Right lobe of liver (tissue), 6 donors: ENCODE measurements around the gene KRT36. TPM values are rescaled to one million over a fixed set of nuclear protein-coding genes. Genes with fewer than 3 reads are reported as not detected.

Experiments used
- ATAC-seq, 4 donors: fragments of 200-7000 bp; cut with Tn5 transposase; one replicate each; pipeline ENCODE4 v1.9.1; 2020; ENCODE audit warnings: mild to moderate bottlenecking in 4 of 4, moderate library complexity in 4 of 4
- DNase-seq, 3 donors: peaks; one replicate each; pipeline ENCODE4 v3.0.0-alpha.2; 2020
- H3K27ac ChIP-seq, 3 donors: fragments of 200-600 bp; one replicate each; pipeline ENCODE4 v1.8.0; 2022
- H3K27me3 ChIP-seq, 2 donors: fragments of 200-600 bp; one replicate each; pipeline ENCODE4 v1.8.0; 2022
- H3K36me3 ChIP-seq, 4 donors: fragments of 200-600 bp; sonication (generic) in 1 of 4; one replicate each; pipeline versions ENCODE4 v1.5.1 to v1.8.0; 2017 to 2022; ENCODE audit warnings: control low read depth in 1 of 4
- H3K4me1 ChIP-seq, 4 donors: fragments of 200-600 bp; sonication (generic) in 1 of 4; one replicate each; pipeline versions ENCODE4 v1.5.1 to v1.8.0; 2017 to 2022; ENCODE audit warnings: control low read depth in 1 of 4
- H3K4me3 ChIP-seq, 3 donors: fragments of 200-600 bp; one replicate each; pipeline ENCODE4 v1.8.0; 2022
- H3K9me3 ChIP-seq, 4 donors: fragments of 200-600 bp; sonication (generic) in 1 of 4; one replicate each; pipeline versions ENCODE4 v1.5.1 to v1.8.0; 2017 to 2022; ENCODE audit warnings: control low read depth in 1 of 4
- CTCF ChIP-seq, 4 donors: fragments of 200-600 bp in 3 of 4; fragments of 450-650 bp in 1 of 4; IDR thresholded peaks; one replicate each; pipeline versions ENCODE4 v1.5.1 to v1.8.0; 2016 to 2022; ENCODE audit warnings: antibody characterized with exemption in 4 of 4, mild to moderate bottlenecking in 2 of 4
- POLR2A ChIP-seq: fragments of 450-650 bp; IDR thresholded peaks from one replicate; pipeline ENCODE4 v1.6.1; 2017; ENCODE audit warnings: antibody characterized with exemption, mild to moderate bottlenecking
- WGBS: methylation state at CpG from one replicate; pipeline ENCODE4 v1.1.6; 2018; ENCODE audit warnings: low coverage, low lambda C conversion rate; ENCODE audit not compliant: insufficient coverage; ENCODE audit errors: missing lambda C conversion rate; 5-methylcytosine and 5-hydroxymethylcytosine counted together
- intact Hi-C, 2 donors: fragments of 100-400 bp; cut with DNase I; formaldehyde crosslinking; loops; one replicate each; pipeline versions ENCODE4 v1.11.2 to v1.14.1; 2022
- total RNA-seq, 6 experiments: library from RNA; depleted of rRNA in 2 of 6; stranded (reverse); fragments of >200 nt in 2 of 6; fragmentation: NEBNext Ultra II Directional in 3 of 6; extraction: Animal tissue kit (Norgen Biotek cat#: 25700) in 3 of 6; gene quantifications; one replicate each; pipeline versions ENCODE4 v1.1.0 to v1.2.4, GENCODE V29; 2016 to 2023
- donor health status: DM: no; HTN: yes; CAD: no.
- donor health status: DM: no; HTN: no; CAD: no.
- donor health status: DM: no; HTN: no; CAD: no.
- donor health status: DM: no; HTN: yes; CAD: no.
- donor health status: DM: no; HTN: yes; CAD: no.

The KRT36 gene
- total RNA-seq, 6 experiments from 2014 or later: not detected

DNA sequence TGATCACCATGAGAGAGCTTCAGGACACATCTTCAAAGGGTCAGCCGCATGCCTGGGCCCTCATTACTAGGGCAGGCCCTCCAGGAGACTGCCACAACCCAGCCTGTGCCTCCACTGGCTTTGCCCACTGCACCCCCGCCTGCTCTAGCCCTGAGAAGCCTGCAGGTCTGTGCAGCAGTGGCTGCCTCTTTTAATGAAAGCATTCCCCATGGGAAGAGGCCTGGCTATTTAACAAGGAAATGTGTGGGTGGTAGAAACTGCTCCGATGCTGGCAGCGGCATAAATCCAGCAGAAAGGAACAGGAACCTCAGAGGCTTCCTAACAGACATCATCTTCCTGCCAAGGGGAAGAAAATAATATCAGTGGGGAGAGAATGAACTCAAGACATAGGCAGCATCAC, 22.1 kb downstream of the KRT36 start:
- no peak overlapping the region for H3K4me3 ChIP-seq
- ATAC-seq (no peak), DNase-seq (no peak)
- no peak overlapping the region for H3K27ac ChIP-seq
- H3K9me3 ChIP-seq: no peaks in the 10 kb centered on the region
- no peaks in the 10 kb centered on the region for H3K4me1 ChIP-seq
- no peaks in the 10 kb centered on the region for H3K36me3 ChIP-seq
- no peaks in the 10 kb centered on the region for H3K27me3 ChIP-seq
- TF ChIP-seq POLR2A (no peak), CTCF (IDR thresholded peaks at IDR 0.05) (no peak)
- intact Hi-C loops: no loop called here
- 50% methylated on average over 3 of the region's 4 CpGs for WGBS

- no peaks in the 10 kb centered on the region for H3K27me3 ChIP-seq
- DNase-seq (no peak), ATAC-seq (no peak)
- H3K4me3 ChIP-seq: no peak within 1 kb of the TSS
- no peaks in the 10 kb centered on the region for H3K4me1 ChIP-seq
- intact Hi-C loops: no loop called here
- H3K27ac ChIP-seq: no peak within 1 kb of the TSS
- no peaks in the 10 kb centered on the region for H3K36me3 ChIP-seq
- TF ChIP-seq CTCF (IDR thresholded peaks at IDR 0.05) (no peak), POLR2A (no peak)
- no peaks in the 10 kb centered on the region for H3K9me3 ChIP-seq
- WGBS: no CpG with 5 or more reads among the region's 14 CpGs
Observed at GRCh38 chr17:41466988-41467387, 22.7 kb downstream of the KRT36 start, which contains the start of gene KRT32. TSS of gene KRT32 (minus strand) at chr17:41467386. CDS start at chr17:41467325, 61 bp downstream.

DNA sequence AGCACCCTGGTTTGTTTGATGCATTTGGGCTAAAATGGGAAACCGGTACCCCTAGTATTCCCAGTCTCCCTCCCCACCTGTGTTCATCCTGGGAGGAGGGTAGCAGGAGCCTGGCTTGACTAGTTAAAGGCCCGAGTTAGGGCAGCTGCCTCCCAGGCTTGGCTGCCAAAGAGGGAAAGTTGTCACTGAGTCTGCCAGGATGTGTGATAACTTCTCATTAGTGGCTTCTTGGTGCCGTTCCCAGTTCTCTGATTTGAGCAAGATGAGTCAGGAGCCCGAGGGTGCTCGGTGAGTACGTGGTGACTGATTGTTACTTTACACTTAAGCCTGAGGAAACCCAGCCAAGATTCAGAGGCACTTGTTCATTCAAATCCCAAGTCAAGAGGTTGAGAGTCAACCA, 25.0 kb downstream of the KRT36 start:
- WGBS: 31% methylated on average over 4 of the region's 6 CpGs
- Histone ChIP-seq H3K4me3 (no peak overlapping the region), H3K27ac (no peak overlapping the region), H3K36me3 (no peaks in the 10 kb centered on the region), H3K27me3 (no peaks in the 10 kb centered on the region), H3K9me3 (no peaks in the 10 kb centered on the region), H3K4me1 (no peaks in the 10 kb centered on the region)
- TF ChIP-seq POLR2A (no peak), CTCF (IDR thresholded peaks at IDR 0.05) (no peak)
- ATAC-seq: peak in 1 of 4 donors; percentile 16
- no peak for DNase-seq
- intact Hi-C loops: no loop called here

- TF ChIP-seq CTCF (IDR thresholded peaks at IDR 0.05): no peak
- no peak for TF ChIP-seq POLR2A
- 48% methylated on average over 5 of the region's 11 CpGs for WGBS
- DNase-seq (no peak), ATAC-seq (no peak)
- no peaks in the 10 kb centered on the region for H3K27me3 ChIP-seq
- H3K27ac ChIP-seq: no peak overlapping the region
- intact Hi-C loops: no loop called here
- H3K36me3 ChIP-seq: no peaks in the 10 kb centered on the region
- H3K4me1 ChIP-seq: no peaks in the 10 kb centered on the region
- H3K9me3 ChIP-seq: no peaks in the 10 kb centered on the region
- H3K4me3 ChIP-seq: no peak overlapping the region
Observed at GRCh38 chr17:41464173-41464572, 25.5 kb downstream of the KRT36 start.

DNA sequence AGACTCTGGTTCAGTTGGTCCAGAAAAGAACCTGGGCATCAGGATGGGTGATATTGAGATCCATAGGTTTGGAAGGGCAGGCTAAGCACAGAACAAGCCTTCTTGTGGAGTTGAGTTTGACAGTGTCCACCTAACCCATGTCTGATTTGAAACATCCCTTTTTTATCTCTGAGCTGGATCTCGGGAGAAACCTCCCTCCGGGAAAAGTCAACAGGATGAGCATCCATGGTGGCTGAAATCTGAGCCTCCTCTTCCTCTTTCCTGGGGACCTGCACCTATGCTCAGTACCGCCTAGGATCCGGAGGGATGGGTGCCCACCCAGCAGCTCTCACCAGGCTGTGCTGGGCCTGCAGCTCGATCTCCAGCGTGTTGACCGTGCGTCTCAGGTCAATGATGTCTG, 26.0 kb downstream of the KRT36 start:
- Histone ChIP-seq H3K4me1 (no peaks in the 10 kb centered on the region), H3K4me3 (no peak overlapping the region), H3K27me3 (no peaks in the 10 kb centered on the region), H3K36me3 (no peaks in the 10 kb centered on the region), H3K27ac (no peak overlapping the region), H3K9me3 (no peaks in the 10 kb centered on the region)
- WGBS: 75% methylated on average over 4 of the region's 8 CpGs
- DNase-seq: no peak
- no peak for ATAC-seq
- intact Hi-C loops: no loop called here
- TF ChIP-seq POLR2A: no peak
